Neuronal stem cell (in vitro differentiated cells): Measurements from ENCODE around the gene PCDHB10.
A peak's percentile ranks its signal among the peaks of the same experiment; 100 is the strongest.
"Not testable (repeated sequence)": the region's sequence is repeated elsewhere in the genome, so short reads cannot be mapped to it uniquely, and the experiment has no call there.

Source experiments
- DNase-seq: peaks from one replicate; pipeline ENCODE4 v3.0.0-alpha.2; 2013; ENCODE audit warnings: low spot score
- H2AFZ ChIP-seq: one replicate; pipeline ENCODE4 v1.6.1; 2013; ENCODE audit warnings: mild to moderate bottlenecking, low read length, inconsistent platforms
- H2AK5ac ChIP-seq: 2 replicates; pipeline ENCODE4 v1.6.1; 2013; ENCODE audit warnings: low read depth, mild to moderate bottlenecking, inconsistent platforms, low read length, moderate library complexity, mixed read lengths
- H2BK120ac ChIP-seq: 2 replicates; pipeline ENCODE4 v1.6.1; 2013; ENCODE audit warnings: low read depth, mild to moderate bottlenecking, inconsistent platforms, low read length, moderate library complexity, mixed read lengths
- H2BK12ac ChIP-seq: one replicate; pipeline ENCODE4 v1.6.1; 2013; ENCODE audit warnings: low read length, inconsistent platforms
- H2BK15ac ChIP-seq: 2 replicates; pipeline ENCODE4 v1.6.1; 2013; ENCODE audit warnings: mild to moderate bottlenecking, low read length, inconsistent platforms, mixed read lengths
- H2BK5ac ChIP-seq: one replicate; pipeline ENCODE4 v1.6.1; 2013; ENCODE audit warnings: inconsistent platforms, mild to moderate bottlenecking, low read length, moderate library complexity
- H3K14ac ChIP-seq: one replicate; pipeline ENCODE4 v1.6.1; 2013; ENCODE audit warnings: low read length, inconsistent platforms
- H3K18ac ChIP-seq: 2 replicates; pipeline ENCODE4 v1.6.1; 2013; ENCODE audit warnings: low read length, inconsistent platforms
- H3K23ac ChIP-seq: 2 replicates; pipeline ENCODE4 v1.6.1; 2013; ENCODE audit warnings: low read depth, mild to moderate bottlenecking, mixed read lengths, low read length, inconsistent platforms; ENCODE audit not compliant: poor library complexity
- H3K27ac ChIP-seq: replicated peaks from 3 replicates; pipeline ENCODE4 v1.5.1; 2013; ENCODE audit warnings: low read length, inconsistent platforms
- H3K27me3 ChIP-seq, 3 experiments: 2 replicates each; pipeline ENCODE4 v1.6.1; 2013; ENCODE audit warnings: low read length in 3 of 3, mild to moderate bottlenecking in 2 of 3, inconsistent platforms in 1 of 3, low read depth in 1 of 3, mixed read lengths in 1 of 3, moderate library complexity in 1 of 3; ENCODE audit not compliant: control insufficient read depth in 3 of 3, insufficient read depth in 3 of 3
- H3K36me3 ChIP-seq, 2 donors: replicated peaks in 1 of 2; 2 replicates each; pipeline ENCODE4 v1.6.1; 2013; ENCODE audit warnings: low read length in 2 of 2; ENCODE audit not compliant: control insufficient read depth in 2 of 2, insufficient read depth in 2 of 2
- H3K4ac ChIP-seq: 2 replicates; pipeline ENCODE4 v1.6.1; 2013; ENCODE audit warnings: inconsistent platforms, mild to moderate bottlenecking, low read length, moderate library complexity
- H3K4me1 ChIP-seq, 2 donors: 1 replicate in 1 of 2; 2 replicates in 1 of 2; pipeline ENCODE4 v1.6.1; 2013; ENCODE audit warnings: low read length in 2 of 2, low read depth in 1 of 2; ENCODE audit not compliant: control insufficient read depth in 2 of 2, insufficient read depth in 1 of 2
- H3K4me2 ChIP-seq: one replicate; pipeline ENCODE4 v1.6.1; 2013; ENCODE audit warnings: mild to moderate bottlenecking, low read length, inconsistent platforms; ENCODE audit not compliant: insufficient read depth, poor library complexity, severe bottlenecking
- H3K4me3 ChIP-seq, 2 donors: 2 replicates each; pipeline ENCODE4 v1.5.1; 2013; ENCODE audit warnings: low read length in 2 of 2, mild to moderate bottlenecking in 2 of 2, inconsistent platforms in 1 of 2, moderate library complexity in 1 of 2
- H3K79me1 ChIP-seq: one replicate; pipeline ENCODE4 v1.6.1; 2013; ENCODE audit warnings: low read depth, mild to moderate bottlenecking, inconsistent platforms, low read length, moderate library complexity
- H3K9ac ChIP-seq: one replicate; pipeline ENCODE4 v1.6.1; 2013; ENCODE audit warnings: mild to moderate bottlenecking, low read depth, low read length, inconsistent platforms; ENCODE audit not compliant: poor library complexity
- H3K9me3 ChIP-seq, 2 donors: replicated peaks in 1 of 2; 2 replicates each; pipeline versions ENCODE3 to v1.6.1; 2013; ENCODE audit warnings: low read length in 2 of 2, mild to moderate bottlenecking in 2 of 2, inconsistent platforms in 1 of 2, low read depth in 1 of 2, mixed read lengths in 1 of 2, moderate library complexity in 1 of 2; ENCODE audit not compliant: control insufficient read depth in 2 of 2, insufficient read depth in 1 of 2
- H4K8ac ChIP-seq: one replicate; pipeline ENCODE4 v1.6.1; 2013; ENCODE audit warnings: low read depth, mild to moderate bottlenecking, inconsistent platforms, low read length, moderate library complexity
- H4K91ac ChIP-seq: one replicate; pipeline ENCODE4 v1.6.1; 2013; ENCODE audit warnings: low read length, low read depth, mild to moderate bottlenecking, inconsistent platforms; ENCODE audit not compliant: poor library complexity
- WGBS, 2 donors: extraction: QIAGEN DNeasy Blood & Tissue Kit; methylation state at CpG; one replicate each; pipeline ENCODE4 v1.1.7; 2013; ENCODE audit warnings: missing lambda C conversion rate in 2 of 2, mixed read lengths in 1 of 2; ENCODE audit not compliant: insufficient read length in 2 of 2, insufficient replicate concordance in 1 of 2; ENCODE audit errors: extremely low coverage in 2 of 2; 5-methylcytosine and 5-hydroxymethylcytosine counted together

The PCDHB10 gene

GRCh38 chr5:141157901-141158300, 34.3 kb upstream of the PCDHB10 start:
- not testable (repeated sequence) for H2BK5ac ChIP-seq, H3K4me3 ChIP-seq, H2BK120ac ChIP-seq, H2AFZ ChIP-seq, H3K79me1 ChIP-seq, H4K91ac ChIP-seq, H2BK12ac ChIP-seq, H3K9me3 ChIP-seq, H3K36me3 ChIP-seq, H3K14ac ChIP-seq, H3K27me3 ChIP-seq, H4K8ac ChIP-seq, H3K23ac ChIP-seq, H3K18ac ChIP-seq, H3K4me2 ChIP-seq, H3K4ac ChIP-seq, H3K4me1 ChIP-seq, H2AK5ac ChIP-seq, H2BK15ac ChIP-seq, H3K27ac ChIP-seq, DNase-seq, H3K9ac ChIP-seq
- WGBS, 2 donors: no CpG with 5 or more reads among the region's 28 CpGs

- Histone ChIP-seq H3K4me2 (no peak within 1 kb of the TSS), H2BK5ac (peak within 1 kb of the TSS; percentile 24), H2AK5ac (no peak within 1 kb of the TSS), H3K23ac (no peak within 1 kb of the TSS), H2BK12ac (no peak within 1 kb of the TSS), H3K4ac (no peak within 1 kb of the TSS), H2BK15ac (no peak within 1 kb of the TSS), H2BK120ac (no peak within 1 kb of the TSS), H4K91ac (no peak within 1 kb of the TSS), H2AFZ (peak within 1 kb of the TSS; percentile 79), H3K79me1 (no peaks in the 10 kb centered on the region), H4K8ac (no peak within 1 kb of the TSS), H3K18ac (no peak within 1 kb of the TSS), H3K27me3 (no peaks in the 10 kb centered on the region), H3K4me3 (no peak within 1 kb of the TSS), H3K4me1 (no peaks in the 10 kb centered on the region), H3K14ac (no peak within 1 kb of the TSS), H3K9me3 (peaks cover 10 to 15% of the 10 kb centered on the region in 2 donors), H3K27ac (no peak within 1 kb of the TSS), H3K9ac (no peak within 1 kb of the TSS), H3K36me3 (no peaks in the 10 kb centered on the region)
- no peak for DNase-seq
- no CpG with 5 or more reads among the region's 20 CpGs for WGBS, 2 donors
These were observed 19.6 kb upstream of the PCDHB10 start, which contains the start of gene PCDHB7 for GRCh38 chr5:141172381-141173204. Gene PCDHB7, plus strand, starts transcription at chr5:141172644. Its CDS starts 192 bp downstream, at chr5:141172836.

- not testable (repeated sequence) for H2AK5ac ChIP-seq, H4K8ac ChIP-seq, H3K4me1 ChIP-seq, H4K91ac ChIP-seq, H3K27me3 ChIP-seq, H2BK5ac ChIP-seq, H3K79me1 ChIP-seq, H2AFZ ChIP-seq, H3K18ac ChIP-seq, H3K14ac ChIP-seq, H2BK12ac ChIP-seq, H3K4me2 ChIP-seq, H3K4me3 ChIP-seq, H3K9ac ChIP-seq, H3K27ac ChIP-seq, H2BK15ac ChIP-seq, DNase-seq, H3K36me3 ChIP-seq, H2BK120ac ChIP-seq, H3K4ac ChIP-seq
- no CpG with 5 or more reads among the region's 79 CpGs for WGBS, 2 donors
- peak overlapping the region; percentile 20 for H3K23ac ChIP-seq
- peaks cover 11 to 15% of the 10 kb centered on the region in 2 donors for H3K9me3 ChIP-seq
These were observed 17.7 kb upstream of the PCDHB10 start for GRCh38 chr5:141174291-141175104.

- DNase-seq: no peak
- Histone ChIP-seq H4K8ac (no peak overlapping the region), H2BK5ac (no peak overlapping the region), H3K9me3 (peaks cover 11 to 15% of the 10 kb centered on the region in 2 donors), H3K27ac (no peak overlapping the region), H3K23ac (no peak overlapping the region), H3K79me1 (no peaks in the 10 kb centered on the region), H3K36me3 (no peaks in the 10 kb centered on the region), H3K27me3 (no peaks in the 10 kb centered on the region), H3K18ac (no peak overlapping the region), H2BK12ac (no peak overlapping the region), H3K14ac (no peak overlapping the region), H2AK5ac (no peak overlapping the region), H3K9ac (no peak overlapping the region), H3K4me1 (no peaks in the 10 kb centered on the region), H2BK15ac (no peak overlapping the region), H3K4me2 (no peak overlapping the region), H2BK120ac (no peak overlapping the region), H4K91ac (no peak overlapping the region), H3K4me3 (no peak overlapping the region), H2AFZ (no peak overlapping the region), H3K4ac (no peak overlapping the region)
- WGBS, 2 donors: no CpG with 5 or more reads among the region's 1 CpG
These were observed 16.2 kb upstream of the PCDHB10 start for GRCh38 chr5:141175933-141176332.
